ENCODE measurements around the gene NAIF1.
"Not testable (repeated sequence)": the region's sequence is repeated elsewhere in the genome, so short reads cannot be mapped to it uniquely, and the experiment has no call there.

The NAIF1 gene

GRCh38 chr9:128066713-128067644 lies at the start of gene NAIF1:
Gene NAIF1, minus strand, starts transcription at chr9:128067320. Its CDS starts 219 bp downstream, at chr9:128067101.
- peak; percentile 96 for DNase-seq

- no peak for DNase-seq
Measured at GRCh38 chr9:128116104-128117083, 49.3 kb upstream of the NAIF1 start.

GRCh38 chr9:128115187-128116103 lies 48.3 kb upstream of the NAIF1 start:
- DNase-seq: no peak

GRCh38 chr9:128114326-128115186 lies 47.4 kb upstream of the NAIF1 start:
- DNase-seq: no peak

- DNase-seq: no peak
Measured at GRCh38 chr9:128113526-128114325, 46.6 kb upstream of the NAIF1 start.

GRCh38 chr9:128111726-128112125 lies 44.6 kb upstream of the NAIF1 start:
- not testable (repeated sequence) for DNase-seq

- no peak for DNase-seq
Measured at GRCh38 chr9:128109050-128109709, 42.1 kb upstream of the NAIF1 start.

- no peak for DNase-seq
Measured at GRCh38 chr9:128108269-128109049, 41.3 kb upstream of the NAIF1 start.

- DNase-seq: no peak
Measured at GRCh38 chr9:128107468-128108268, 40.5 kb upstream of the NAIF1 start.

GRCh38 chr9:128106940-128107467 lies 39.9 kb upstream of the NAIF1 start:
- DNase-seq: no peak

- DNase-seq: no peak
Measured at GRCh38 chr9:128106181-128106939, 39.2 kb upstream of the NAIF1 start.

- DNase-seq: no peak
Measured at GRCh38 chr9:128105538-128106175, 38.5 kb upstream of the NAIF1 start.

GRCh38 chr9:128104171-128104618 lies 37.1 kb upstream of the NAIF1 start:
- no peak for DNase-seq

- no peak for DNase-seq
Measured at GRCh38 chr9:128103589-128103962, 36.5 kb upstream of the NAIF1 start.

GRCh38 chr9:128102861-128103588 lies 35.9 kb upstream of the NAIF1 start:
- no peak for DNase-seq

- DNase-seq: no peak
Measured at GRCh38 chr9:128102196-128102595, 35.1 kb upstream of the NAIF1 start.
